Measurements from ENCODE around the gene BICRAL. TPM values are rescaled to one million over a fixed set of nuclear protein-coding genes. Genes with fewer than 3 reads are reported as not detected.
"Not testable (repeated sequence)": the region's sequence is repeated elsewhere in the genome, so short reads cannot be mapped to it uniquely, and the experiment has no call there.

The BICRAL gene
- total RNA-seq, 1 experiment from 2014 or later, result 3.7 TPM

GRCh38 chr6:42790549-42791181 lies 8.8 kb downstream of the BICRAL start:
- no peak for DNase-seq (ENCODE audit: low spot score)

- no peak for DNase-seq (ENCODE audit: low spot score)
Observed at GRCh38 chr6:42791706-42792320, 10.0 kb downstream of the BICRAL start.

- DNase-seq (ENCODE audit: low spot score), result no peak
Observed at GRCh38 chr6:42795651-42796050, 13.8 kb downstream of the BICRAL start.

GRCh38 chr6:42796171-42796570 lies 14.3 kb downstream of the BICRAL start:
- DNase-seq (ENCODE audit: low spot score), result no peak

- DNase-seq (ENCODE audit: low spot score), result not testable (repeated sequence)
Observed at GRCh38 chr6:42797696-42798095, 15.8 kb downstream of the BICRAL start.

- no peak for DNase-seq (ENCODE audit: low spot score)
Observed at GRCh38 chr6:42805297-42805861, 23.5 kb downstream of the BICRAL start.

- not testable (repeated sequence) for DNase-seq (ENCODE audit: low spot score)
Observed at GRCh38 chr6:42806359-42806758, 24.5 kb downstream of the BICRAL start.

- DNase-seq (ENCODE audit: low spot score), result no peak
Observed at GRCh38 chr6:42808492-42809483, 26.9 kb downstream of the BICRAL start.

- DNase-seq (ENCODE audit: low spot score), result no peak
Observed at GRCh38 chr6:42813074-42813645, 31.3 kb downstream of the BICRAL start.

GRCh38 chr6:42813906-42814444 lies 32.1 kb downstream of the BICRAL start:
- no peak for DNase-seq (ENCODE audit: low spot score)

GRCh38 chr6:42815726-42816125 lies 33.9 kb downstream of the BICRAL start:
- not testable (repeated sequence) for DNase-seq (ENCODE audit: low spot score)

- DNase-seq (ENCODE audit: low spot score), result no peak
Observed at GRCh38 chr6:42817907-42818306, 36.1 kb downstream of the BICRAL start.

GRCh38 chr6:42818416-42818815 lies 36.6 kb downstream of the BICRAL start:
- DNase-seq (ENCODE audit: low spot score), result no peak

- DNase-seq (ENCODE audit: low spot score), result no peak
Observed at GRCh38 chr6:42818878-42819277, 37.0 kb downstream of the BICRAL start.

- DNase-seq (ENCODE audit: low spot score), result no peak
Observed at GRCh38 chr6:42819803-42820511, 38.1 kb downstream of the BICRAL start.

GRCh38 chr6:42820512-42821340 lies 38.9 kb downstream of the BICRAL start:
- DNase-seq (ENCODE audit: low spot score), result no peak

GRCh38 chr6:42821341-42821668 lies 39.5 kb downstream of the BICRAL start:
- no peak for DNase-seq (ENCODE audit: low spot score)

- no peak for DNase-seq (ENCODE audit: low spot score)
Observed at GRCh38 chr6:42821846-42822245, 40.0 kb downstream of the BICRAL start.

GRCh38 chr6:42829561-42830092 lies 47.8 kb downstream of the BICRAL start:
- DNase-seq (ENCODE audit: low spot score), result no peak

- no peak for DNase-seq (ENCODE audit: low spot score)
Observed at GRCh38 chr6:42831237-42831636, 49.4 kb downstream of the BICRAL start.
